Measurements from ENCODE around the gene ERC2. TPM values are rescaled to one million over a fixed set of nuclear protein-coding genes. Genes with fewer than 3 reads are reported as not detected.

The ERC2 gene
- total RNA-seq, 1 donor from 2014 or later = 0.99 TPM

GRCh38 chr3:55572816-55573215 lies 895.5 kb downstream of the ERC2 start:
- intact Hi-C loops (cut with micrococcal nuclease) = no loop called here
- TF ChIP-seq CTCF (IDR thresholded peaks at IDR 0.05; ENCODE audit: borderline replicate concordance) = no peak
- H3K27me3 ChIP-seq (ENCODE audit: low read depth) = no peaks in the 10 kb centered on the region
- H3K4me3 ChIP-seq = no peak overlapping the region
- no peaks in the 10 kb centered on the region for H3K36me3 ChIP-seq
- DNase-seq = no peak
- H3K27ac ChIP-seq (replicated peaks) = no peak overlapping the region
- peaks cover 26% of the 10 kb centered on the region for H3K4me1 ChIP-seq
- H3K9me3 ChIP-seq (replicated peaks) = no peaks in the 10 kb centered on the region

GRCh38 chr3:55571913-55572312 lies 896.4 kb downstream of the ERC2 start:
- Histone ChIP-seq H3K36me3 (no peaks in the 10 kb centered on the region), H3K27ac (replicated peaks) (peak overlapping the region; percentile 67), H3K4me3 (no peak overlapping the region), H3K4me1 (peaks cover 26% of the 10 kb centered on the region), H3K27me3 (ENCODE audit: low read depth) (no peaks in the 10 kb centered on the region), H3K9me3 (replicated peaks) (no peaks in the 10 kb centered on the region)
- peak; percentile 66 for TF ChIP-seq CTCF (IDR thresholded peaks at IDR 0.05; ENCODE audit: borderline replicate concordance)
- DNase-seq = peak; percentile 64
- intact Hi-C loops (cut with micrococcal nuclease) = no loop called here

GRCh38 chr3:55571216-55571813 lies 897.0 kb downstream of the ERC2 start:
- H3K4me3 ChIP-seq = no peak overlapping the region
- intact Hi-C loops (cut with micrococcal nuclease) = no loop called here
- H3K27ac ChIP-seq (replicated peaks) = no peak overlapping the region
- peaks cover 26% of the 10 kb centered on the region for H3K4me1 ChIP-seq
- DNase-seq = no peak
- no peaks in the 10 kb centered on the region for H3K36me3 ChIP-seq
- no peaks in the 10 kb centered on the region for H3K27me3 ChIP-seq (ENCODE audit: low read depth)
- no peaks in the 10 kb centered on the region for H3K9me3 ChIP-seq (replicated peaks)
- TF ChIP-seq CTCF (IDR thresholded peaks at IDR 0.05; ENCODE audit: borderline replicate concordance) = no peak

GRCh38 chr3:55570271-55570711 lies 898.0 kb downstream of the ERC2 start:
- Histone ChIP-seq H3K27ac (replicated peaks) (no peak overlapping the region), H3K27me3 (ENCODE audit: low read depth) (no peaks in the 10 kb centered on the region), H3K9me3 (replicated peaks) (no peaks in the 10 kb centered on the region), H3K4me1 (peaks cover 26% of the 10 kb centered on the region), H3K4me3 (no peak overlapping the region), H3K36me3 (no peaks in the 10 kb centered on the region)
- TF ChIP-seq CTCF (IDR thresholded peaks at IDR 0.05; ENCODE audit: borderline replicate concordance) = no peak
- no peak for DNase-seq
- intact Hi-C loops (cut with micrococcal nuclease) = no loop called here

GRCh38 chr3:55569033-55569599 lies 899.2 kb downstream of the ERC2 start:
- H3K27ac ChIP-seq (replicated peaks) = no peak overlapping the region
- H3K4me1 ChIP-seq = peaks cover 26% of the 10 kb centered on the region

More at GRCh38 chr3:55569033-55569599, 899.2 kb downstream of the ERC2 start:
- H3K9me3 ChIP-seq (replicated peaks) = no peaks in the 10 kb centered on the region
- TF ChIP-seq CTCF (IDR thresholded peaks at IDR 0.05; ENCODE audit: borderline replicate concordance) = no peak
- no peak for DNase-seq
- intact Hi-C loops (cut with micrococcal nuclease) = no loop called here
- no peaks in the 10 kb centered on the region for H3K36me3 ChIP-seq
- no peak overlapping the region for H3K4me3 ChIP-seq
- no peaks in the 10 kb centered on the region for H3K27me3 ChIP-seq (ENCODE audit: low read depth)
